ENCODE data around the gene EHMT1.
A peak's percentile ranks its signal among the peaks of the same experiment; 100 is the strongest.
"Not testable (repeated sequence)": the region's sequence is repeated elsewhere in the genome, so short reads cannot be mapped to it uniquely, and the experiment has no call there.

EHMT1 gene

GRCh38 chr9:137878146-137878941, 259.5 kb downstream of the EHMT1 start:
- peak; percentile 8 for DNase-seq

- no peak for DNase-seq
Observed at GRCh38 chr9:137879052-137879451, 260.2 kb downstream of the EHMT1 start.

- DNase-seq, result no peak
Observed at GRCh38 chr9:137879566-137880150, 260.9 kb downstream of the EHMT1 start.

- no peak for DNase-seq
Observed at GRCh38 chr9:137880160-137880975, 261.6 kb downstream of the EHMT1 start.

- no peak for DNase-seq
Observed at GRCh38 chr9:137880976-137881530, 262.2 kb downstream of the EHMT1 start.

- no peak for DNase-seq
Observed at GRCh38 chr9:137881591-137882505, 263.0 kb downstream of the EHMT1 start.

- DNase-seq, result no peak
Observed at GRCh38 chr9:137882506-137882821, 263.7 kb downstream of the EHMT1 start.

GRCh38 chr9:137883977-137884376, 265.2 kb downstream of the EHMT1 start:
- DNase-seq, result not testable (repeated sequence)

- DNase-seq, result peak; percentile 6
Observed at GRCh38 chr9:137884547-137884946, 265.7 kb downstream of the EHMT1 start.

- not testable (repeated sequence) for DNase-seq
Observed at GRCh38 chr9:137885121-137885520, 266.3 kb downstream of the EHMT1 start.

Measured in activated naive CD4-positive, alpha-beta T cell treated with Interleukin-2 at 50 U/mL for 16 hours (primary cell).